GM19043 (cell line): ENCODE results near the gene PCYT1B.
A peak's percentile ranks its signal among the peaks of the same experiment; 100 is the strongest.

Experiments used
- ATAC-seq: cut with Tn5 transposase; IDR thresholded peaks from one replicate; pipeline ENCODE4 v1.9.1; 2021; ENCODE audit warnings: low read depth; ENCODE audit not compliant: unreplicated experiment

PCYT1B gene

DNA sequence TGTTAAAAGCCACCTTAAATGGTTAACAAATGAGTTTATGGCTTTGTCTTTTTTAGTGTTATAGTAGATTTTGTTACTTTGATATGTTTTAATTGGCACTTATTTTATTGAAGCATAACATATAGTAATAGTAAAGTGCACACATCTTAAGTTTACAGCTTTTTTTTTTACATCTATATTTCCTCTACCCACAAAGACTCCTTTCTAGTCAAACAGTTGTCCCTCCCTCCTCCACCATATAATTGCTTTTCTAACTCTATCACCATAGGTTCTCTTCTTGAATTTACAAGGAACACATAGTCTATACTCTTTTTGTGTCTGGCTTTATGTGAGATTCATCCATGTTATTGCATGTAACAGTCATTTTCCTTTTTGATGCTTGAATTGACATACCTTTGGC lies 110.6 kb downstream of the PCYT1B start:
- no peak for ATAC-seq

DNA sequence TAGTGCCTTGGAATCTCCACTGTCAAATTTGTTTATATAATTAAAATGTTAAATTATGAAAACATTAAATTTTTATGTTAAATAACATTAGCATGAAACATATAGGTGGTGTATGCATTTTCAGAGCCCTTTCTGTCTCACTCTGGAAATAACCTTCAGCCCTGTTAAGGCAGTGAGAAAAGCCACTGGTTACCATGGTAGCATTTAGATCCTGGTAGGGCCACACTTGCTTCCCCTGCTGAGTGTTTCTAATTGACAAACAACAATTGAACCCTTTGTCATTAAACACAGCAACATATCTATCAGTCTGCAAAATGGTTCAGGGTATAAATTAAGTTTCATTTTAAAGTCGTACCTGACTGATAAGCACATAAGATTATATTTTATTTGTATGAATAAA lies 118.5 kb downstream of the PCYT1B start:
- no peak for ATAC-seq

GRCh38 chrX:24526616-24527015 lies 120.5 kb downstream of the PCYT1B start:
- ATAC-seq, result no peak

DNA sequence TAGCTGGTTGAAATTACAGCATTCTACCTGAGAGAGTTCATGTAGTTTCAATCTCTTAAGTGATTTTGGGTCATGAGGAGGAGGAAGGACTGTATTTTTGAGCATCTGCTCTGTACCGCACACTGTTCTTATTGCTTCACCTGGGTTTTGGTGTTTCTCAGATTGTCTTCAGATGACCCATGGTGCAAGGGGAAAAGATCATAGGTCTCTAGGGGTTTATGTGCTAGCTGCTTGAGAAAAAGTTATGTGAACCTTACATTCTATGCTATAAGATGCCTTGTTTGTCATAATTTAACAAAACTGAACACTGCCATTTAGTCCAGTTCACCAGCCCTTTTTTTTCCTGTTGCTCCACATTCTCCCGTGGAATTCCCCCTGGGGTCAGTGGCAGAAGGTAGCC lies 121.7 kb downstream of the PCYT1B start:
- no peak for ATAC-seq

GRCh38 chrX:24520472-24520871 lies 126.7 kb downstream of the PCYT1B start:
- no peak for ATAC-seq

GRCh38 chrX:24515447-24515846 lies 131.7 kb downstream of the PCYT1B start:
- no peak for ATAC-seq

GRCh38 chrX:24513416-24513815 lies 133.7 kb downstream of the PCYT1B start:
- ATAC-seq, result peak; percentile 97

- no peak for ATAC-seq
Observed at GRCh38 chrX:24508375-24508774, 138.8 kb downstream of the PCYT1B start.
